ENCODE results near the gene ALDH16A1. TPM values are rescaled to one million over a fixed set of nuclear protein-coding genes. Genes with fewer than 3 reads are reported as not detected.
"Not testable (repeated sequence)": the region's sequence is repeated elsewhere in the genome, so short reads cannot be mapped to it uniquely, and the experiment has no call there.

The ALDH16A1 gene
- total and polyA plus RNA-seq, 10 donors, result 38.7 to 99.9 (median 49.9) TPM

GRCh38 chr19:49469828-49470614 is 17.0 kb downstream of the ALDH16A1 start:
- Histone ChIP-seq H3K4me3 (peak overlapping the region in 1 of 8 donors; percentile 31), H3K27me3 (replicated peaks in 1 of 7) (no peaks in the 10 kb centered on the region), H3K27ac (peak overlapping the region; percentile 60 to 89 (median 72)), H3K36me3 (peaks cover 0 to 58% (median 23%) of the 10 kb centered on the region in 6 donors), H3K9me3 (no peaks in the 10 kb centered on the region), H3K4me1 (peaks cover 28 to 70% (median 53%) of the 10 kb centered on the region in 6 donors)
- peak; percentile 94 for DNase-seq
- intact Hi-C loops (cut with DNase I; ENCODE audit: low total_unique reads), result no loop called here
- TF ChIP-seq POLR2A (IDR thresholded peaks at IDR 0.05), result no peak
- peak; percentile 46 to 80 (median 74) for TF ChIP-seq CTCF (IDR thresholded peaks at IDR 0.05 in 8 of 11, conservative IDR thresholded peaks at IDR 0.05 in 3 of 11)
- peak; percentile 76 to 86 (median 81) for TF ChIP-seq POLR2AphosphoS5 (IDR thresholded peaks at IDR 0.05)
- 31 to 50% (median 48%) methylated on average over 21 to 25 of the region's 25 CpGs for WGBS, 5 donors

GRCh38 chr19:49470615-49470978 is 17.6 kb downstream of the ALDH16A1 start:
- Histone ChIP-seq H3K4me3 (no peak overlapping the region), H3K9me3 (no peaks in the 10 kb centered on the region), H3K4me1 (peaks cover 28 to 76% (median 57%) of the 10 kb centered on the region in 6 donors), H3K27ac (peak overlapping the region; percentile 60 to 89 (median 72)), H3K36me3 (peaks cover 0 to 52% (median 20%) of the 10 kb centered on the region in 6 donors), H3K27me3 (replicated peaks in 1 of 7) (no peaks in the 10 kb centered on the region)
- WGBS, 5 donors, result 49 to 54% (median 53%) methylated on average over 8 of the region's 8 CpGs
- TF ChIP-seq POLR2A (IDR thresholded peaks at IDR 0.05) (no peak), CTCF (IDR thresholded peaks at IDR 0.05 in 8 of 11, conservative IDR thresholded peaks at IDR 0.05 in 3 of 11) (no peak), POLR2AphosphoS5 (IDR thresholded peaks at IDR 0.05) (no peak)
- intact Hi-C loops (cut with DNase I; ENCODE audit: low total_unique reads), result no loop called here
- no peak for DNase-seq

GRCh38 chr19:49472936-49473335 is 19.9 kb downstream of the ALDH16A1 start:
- H3K4me1 ChIP-seq, result peaks cover 28 to 96% (median 67%) of the 10 kb centered on the region in 6 donors
- peak overlapping the region in 6 of 8 donors; percentile 38 to 95 (median 92) for H3K27ac ChIP-seq
- no peaks in the 10 kb centered on the region for H3K9me3 ChIP-seq
- intact Hi-C loops (cut with DNase I; ENCODE audit: low total_unique reads), result no loop called here
- 59 to 73% (median 62%) methylated on average over 9 of the region's 9 CpGs for WGBS, 5 donors
- H3K36me3 ChIP-seq, result peaks cover 0 to 44% (median 2%) of the 10 kb centered on the region in 6 donors
- no peak for DNase-seq
- no peak overlapping the region for H3K4me3 ChIP-seq
- no peaks in the 10 kb centered on the region for H3K27me3 ChIP-seq (replicated peaks in 1 of 7)
- no peak for TF ChIP-seq POLR2AphosphoS5 (IDR thresholded peaks at IDR 0.05)
- TF ChIP-seq CTCF (IDR thresholded peaks at IDR 0.05 in 8 of 11, conservative IDR thresholded peaks at IDR 0.05 in 3 of 11), result no peak
- no peak for TF ChIP-seq POLR2A (IDR thresholded peaks at IDR 0.05)

- DNase-seq; intact Hi-C loops (cut with DNase I; ENCODE audit: low total_unique reads); H3K9me3 ChIP-seq; H3K27me3 ChIP-seq (replicated peaks in 1 of 7): not testable (repeated sequence)
- Histone ChIP-seq H3K27ac (peak overlapping the region; percentile 80 to 95 (median 90)), H3K4me3 (peak overlapping the region in 7 of 8 donors; percentile 52 to 74 (median 58)), H3K36me3 (peaks cover 0 to 39% (median 0%) of the 10 kb centered on the region in 6 donors), H3K4me1 (peaks cover 28 to 96% (median 67%) of the 10 kb centered on the region in 6 donors)
- WGBS, 5 donors, result 68 to 77% (median 69%) methylated on average over 9 of the region's 9 CpGs
These were observed 20.5 kb downstream of the ALDH16A1 start for GRCh38 chr19:49473501-49473867.
